ENCODE data around the gene ZNF117.

Gene ZNF117

DNA sequence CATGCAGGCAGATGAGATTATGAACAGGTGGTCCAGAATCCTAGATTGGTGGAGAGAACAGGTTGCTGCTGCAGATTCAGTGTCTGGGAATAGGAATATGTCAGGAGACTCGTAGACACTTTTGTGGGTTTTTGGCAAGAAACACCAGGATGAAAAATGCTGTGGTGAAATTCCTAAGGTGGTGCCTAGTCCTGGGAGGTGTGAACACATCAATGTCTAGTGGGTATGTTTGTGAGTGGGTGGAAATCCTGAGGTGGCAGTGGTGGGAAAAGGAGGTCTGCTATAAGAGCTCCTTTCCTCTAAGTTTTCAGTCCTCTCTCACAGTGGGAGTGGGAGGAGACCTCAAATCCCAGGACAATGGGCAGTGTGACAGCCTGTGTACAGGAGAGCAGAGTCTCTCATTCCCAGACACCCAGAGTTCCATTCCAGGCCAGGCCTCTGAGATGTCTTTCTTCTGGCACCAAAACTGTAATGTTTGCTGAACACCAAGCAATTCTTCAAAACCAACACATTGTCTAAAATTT is 10.5 kb upstream of the ZNF117 start:
- Histone ChIP-seq H3K27ac (no peak overlapping the region), H3K79me2 (peaks cover 8% of the 10 kb centered on the region), H3K4me1 (peaks cover 29% of the 10 kb centered on the region), H3K9me3 (ENCODE audit: control insufficient read depth, low read length) (no peaks in the 10 kb centered on the region), H3K4me3 (ENCODE audit: low read depth, low read length) (no peak overlapping the region), H3K9ac (no peak overlapping the region), H3K36me3 (ENCODE audit: control insufficient read depth, insufficient read depth, low read length) (no peaks in the 10 kb centered on the region), H2AFZ (no peak overlapping the region), H3K4me2 (ENCODE audit: low read length) (no peak overlapping the region), H3K27me3 (ENCODE audit: control insufficient read depth, insufficient read depth, low read length) (no peaks in the 10 kb centered on the region)
- TF ChIP-seq, protein P1, sequence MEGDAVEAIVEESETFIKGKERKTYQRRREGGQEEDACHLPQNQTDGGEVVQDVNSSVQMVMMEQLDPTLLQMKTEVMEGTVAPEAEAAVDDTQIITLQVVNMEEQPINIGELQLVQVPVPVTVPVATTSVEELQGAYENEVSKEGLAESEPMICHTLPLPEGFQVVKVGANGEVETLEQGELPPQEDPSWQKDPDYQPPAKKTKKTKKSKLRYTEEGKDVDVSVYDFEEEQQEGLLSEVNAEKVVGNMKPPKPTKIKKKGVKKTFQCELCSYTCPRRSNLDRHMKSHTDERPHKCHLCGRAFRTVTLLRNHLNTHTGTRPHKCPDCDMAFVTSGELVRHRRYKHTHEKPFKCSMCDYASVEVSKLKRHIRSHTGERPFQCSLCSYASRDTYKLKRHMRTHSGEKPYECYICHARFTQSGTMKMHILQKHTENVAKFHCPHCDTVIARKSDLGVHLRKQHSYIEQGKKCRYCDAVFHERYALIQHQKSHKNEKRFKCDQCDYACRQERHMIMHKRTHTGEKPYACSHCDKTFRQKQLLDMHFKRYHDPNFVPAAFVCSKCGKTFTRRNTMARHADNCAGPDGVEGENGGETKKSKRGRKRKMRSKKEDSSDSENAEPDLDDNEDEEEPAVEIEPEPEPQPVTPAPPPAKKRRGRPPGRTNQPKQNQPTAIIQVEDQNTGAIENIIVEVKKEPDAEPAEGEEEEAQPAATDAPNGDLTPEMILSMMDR (IDR thresholded peaks at IDR 0.05): no peak

DNA sequence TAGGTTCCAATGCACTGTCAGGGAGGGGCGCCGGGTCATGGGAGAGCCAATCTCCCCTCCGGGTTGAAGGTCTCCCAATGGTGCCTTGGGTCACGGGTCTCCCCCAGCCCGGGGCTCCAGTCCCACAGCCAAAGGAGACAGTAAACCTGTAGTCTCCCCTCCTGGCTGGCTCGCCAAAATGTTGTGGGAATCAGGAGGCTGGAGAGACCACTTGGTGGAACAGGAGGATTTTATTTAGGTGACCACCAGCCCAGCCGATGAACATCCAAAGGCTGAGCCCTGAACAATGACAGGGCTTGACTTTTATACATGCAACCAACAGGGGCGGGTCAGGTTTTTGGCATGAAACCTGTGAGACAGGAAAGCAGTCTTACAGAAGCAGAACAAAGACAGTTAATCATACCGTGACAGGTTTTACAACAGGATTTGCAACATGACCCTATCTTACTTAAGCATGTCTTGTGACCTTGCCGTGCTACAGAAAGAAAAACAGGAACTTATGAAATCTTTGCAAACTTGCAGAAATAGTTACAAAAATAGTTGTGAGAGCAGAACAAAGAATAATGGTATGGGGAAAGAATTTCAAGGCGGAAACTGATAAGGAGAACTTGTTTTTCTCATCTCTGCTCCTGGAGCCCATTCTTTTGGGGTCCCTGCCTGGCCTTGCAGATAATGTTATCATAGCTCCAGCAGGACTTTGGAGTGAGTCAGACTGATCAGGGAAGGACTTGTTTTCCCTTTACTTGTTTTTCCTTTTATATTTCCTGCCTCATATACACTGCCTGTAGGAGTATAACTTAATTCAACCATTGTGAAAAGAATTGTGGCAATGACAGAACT is 8.5 kb upstream of the ZNF117 start:
- TF ChIP-seq, protein P1 (IDR thresholded peaks at IDR 0.05): no peak
- H3K4me2 ChIP-seq (ENCODE audit: low read length): no peak overlapping the region
- no peak overlapping the region for H3K4me3 ChIP-seq (ENCODE audit: low read depth, low read length)
- no peaks in the 10 kb centered on the region for H3K27me3 ChIP-seq (ENCODE audit: control insufficient read depth, insufficient read depth, low read length)
- peak overlapping the region; percentile 85 for H3K27ac ChIP-seq
- no peak overlapping the region for H3K9ac ChIP-seq
- H3K36me3 ChIP-seq (ENCODE audit: control insufficient read depth, insufficient read depth, low read length): no peaks in the 10 kb centered on the region
- peaks cover 13% of the 10 kb centered on the region for H3K79me2 ChIP-seq
- no peak overlapping the region for H2AFZ ChIP-seq
- peaks cover 23% of the 10 kb centered on the region for H3K4me1 ChIP-seq
- no peaks in the 10 kb centered on the region for H3K9me3 ChIP-seq (ENCODE audit: control insufficient read depth, low read length)

DNA sequence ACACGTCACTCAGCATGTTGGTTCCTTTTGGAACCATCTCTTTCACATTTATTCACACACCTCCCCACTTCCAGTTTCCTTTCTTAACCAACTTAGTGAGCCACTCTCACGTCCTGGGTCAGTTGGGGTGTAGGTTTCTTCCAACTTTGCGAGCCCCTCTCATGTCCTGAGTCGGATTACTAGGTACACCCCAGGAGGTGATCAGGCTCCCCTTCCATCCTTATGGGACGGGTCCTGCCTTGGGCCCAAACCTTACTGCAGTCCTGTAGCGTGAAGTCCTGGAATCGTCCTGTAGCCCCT is 8.0 kb upstream of the ZNF117 start:
- Histone ChIP-seq H2AFZ (no peak overlapping the region), H3K4me1 (peaks cover 21% of the 10 kb centered on the region), H3K9ac (no peak overlapping the region), H3K79me2 (peaks cover 13% of the 10 kb centered on the region), H3K27me3 (ENCODE audit: control insufficient read depth, insufficient read depth, low read length) (no peaks in the 10 kb centered on the region), H3K36me3 (ENCODE audit: control insufficient read depth, insufficient read depth, low read length) (no peaks in the 10 kb centered on the region), H3K4me3 (ENCODE audit: low read depth, low read length) (no peak overlapping the region), H3K9me3 (ENCODE audit: control insufficient read depth, low read length) (no peaks in the 10 kb centered on the region), H3K27ac (peak overlapping the region; percentile 85), H3K4me2 (ENCODE audit: low read length) (no peak overlapping the region)
- TF ChIP-seq, protein P1 (IDR thresholded peaks at IDR 0.05): no peak

DNA sequence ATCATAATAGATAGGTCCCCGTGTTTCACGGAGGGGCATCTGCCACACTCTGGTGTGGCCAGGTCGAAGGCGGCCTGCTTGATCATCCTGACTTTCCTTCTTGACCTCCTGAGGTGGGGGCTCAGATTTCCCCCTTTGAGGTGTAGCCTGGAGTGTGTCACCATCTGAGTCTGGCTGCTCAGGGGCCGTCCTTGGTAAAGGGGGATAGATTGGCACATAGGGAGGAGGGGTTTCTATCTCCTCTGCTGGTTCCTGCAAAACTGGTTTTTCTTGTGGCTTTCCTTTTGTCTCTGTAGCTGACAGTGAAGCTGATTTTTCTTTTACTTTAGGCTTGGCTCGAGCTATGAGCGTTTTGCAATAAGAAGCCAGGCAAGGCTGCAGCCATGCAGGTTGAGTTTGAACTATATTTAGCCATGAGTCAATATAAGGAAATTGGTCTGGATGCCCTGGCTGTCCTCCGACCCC is 7.1 kb upstream of the ZNF117 start:
- TF ChIP-seq, protein P1 (IDR thresholded peaks at IDR 0.05): no peak
- no peaks in the 10 kb centered on the region for H3K9me3 ChIP-seq (ENCODE audit: control insufficient read depth, low read length)
- H3K9ac ChIP-seq: no peak overlapping the region
- H3K27me3 ChIP-seq (ENCODE audit: control insufficient read depth, insufficient read depth, low read length): no peaks in the 10 kb centered on the region
- H3K27ac ChIP-seq: peak overlapping the region; percentile 85
- H3K36me3 ChIP-seq (ENCODE audit: control insufficient read depth, insufficient read depth, low read length): no peaks in the 10 kb centered on the region
- peaks cover 9% of the 10 kb centered on the region for H3K79me2 ChIP-seq
- no peak overlapping the region for H3K4me2 ChIP-seq (ENCODE audit: low read length)
- H2AFZ ChIP-seq: no peak overlapping the region
- no peak overlapping the region for H3K4me3 ChIP-seq (ENCODE audit: low read depth, low read length)
- peaks cover 21% of the 10 kb centered on the region for H3K4me1 ChIP-seq

Data from parathyroid adenoma (tissue), 2 donors.